HG02852 (cell line): ENCODE results near the gene COL4A2.
A peak's percentile ranks its signal among the peaks of the same experiment; 100 is the strongest.

ENCODE experiments used
- ATAC-seq: cut with Tn5 transposase; IDR thresholded peaks from one replicate; pipeline ENCODE4 v1.9.1; 2021; ENCODE audit warnings: mild to moderate bottlenecking, moderate library complexity; ENCODE audit not compliant: unreplicated experiment

Gene COL4A2

DNA sequence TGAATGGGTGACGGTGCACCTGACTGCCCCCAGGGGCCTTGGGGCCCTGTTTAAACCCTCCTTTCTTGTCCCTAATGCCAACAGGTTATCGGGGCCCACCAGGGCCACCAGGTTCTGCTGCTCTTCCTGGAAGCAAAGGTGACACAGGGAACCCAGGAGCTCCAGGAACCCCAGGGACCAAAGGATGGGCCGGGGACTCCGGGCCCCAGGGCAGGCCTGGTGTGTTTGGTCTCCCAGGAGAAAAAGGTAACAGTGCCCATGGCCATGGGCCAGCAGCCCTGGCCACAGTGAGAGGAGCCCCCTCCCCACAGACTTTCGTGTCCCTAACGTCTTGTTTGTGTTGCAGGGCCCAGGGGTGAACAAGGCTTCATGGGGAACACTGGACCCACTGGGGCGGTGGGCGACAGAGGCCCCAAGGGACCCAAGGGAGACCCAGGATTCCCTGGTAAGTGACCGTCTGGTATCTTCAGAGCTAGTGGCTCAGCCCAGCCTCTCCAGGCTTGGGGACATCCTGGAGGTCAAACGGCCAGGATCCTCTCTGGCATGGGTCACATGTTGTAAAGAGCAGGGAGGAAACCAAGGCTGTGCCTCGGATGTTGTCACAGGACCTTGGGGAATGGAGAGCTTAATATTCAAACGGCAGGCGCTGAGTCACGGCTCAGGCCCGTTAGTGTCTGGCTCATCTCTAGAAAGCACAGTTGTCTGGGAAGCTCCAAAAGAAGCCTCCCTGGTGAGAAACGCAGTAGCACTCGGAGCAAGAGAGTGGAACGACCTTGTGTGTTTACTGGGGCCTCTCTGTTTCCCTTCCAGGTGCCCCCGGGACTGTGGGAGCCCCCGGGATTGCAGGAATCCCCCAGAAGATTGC, 196.2 kb downstream of the COL4A2 start:
- no peak for ATAC-seq

DNA sequence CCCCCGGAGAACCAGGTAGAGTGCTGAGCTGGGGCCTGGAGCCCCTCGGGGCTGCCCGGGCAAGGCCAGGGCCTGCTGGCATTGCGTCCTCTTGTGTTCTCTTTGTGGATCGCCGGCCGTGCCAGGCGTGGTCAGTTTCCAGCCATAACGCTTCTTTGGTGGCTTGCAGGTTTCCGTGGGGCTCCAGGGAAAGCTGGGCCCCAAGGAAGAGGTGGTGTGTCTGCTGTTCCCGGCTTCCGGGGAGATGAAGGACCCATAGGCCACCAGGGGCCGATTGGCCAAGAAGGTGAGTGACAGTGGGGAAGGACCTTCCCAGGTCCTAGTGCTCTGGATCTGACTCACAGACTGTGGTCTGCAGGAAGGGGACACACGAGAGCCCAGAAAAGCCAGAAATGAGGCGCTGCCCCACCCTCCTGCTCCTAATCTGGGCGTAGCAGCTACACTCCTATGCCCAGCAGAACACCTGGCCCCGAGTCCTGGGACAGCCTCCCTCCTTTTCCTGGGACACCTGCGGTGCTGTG, 197.0 kb downstream of the COL4A2 start:
- ATAC-seq = no peak

DNA sequence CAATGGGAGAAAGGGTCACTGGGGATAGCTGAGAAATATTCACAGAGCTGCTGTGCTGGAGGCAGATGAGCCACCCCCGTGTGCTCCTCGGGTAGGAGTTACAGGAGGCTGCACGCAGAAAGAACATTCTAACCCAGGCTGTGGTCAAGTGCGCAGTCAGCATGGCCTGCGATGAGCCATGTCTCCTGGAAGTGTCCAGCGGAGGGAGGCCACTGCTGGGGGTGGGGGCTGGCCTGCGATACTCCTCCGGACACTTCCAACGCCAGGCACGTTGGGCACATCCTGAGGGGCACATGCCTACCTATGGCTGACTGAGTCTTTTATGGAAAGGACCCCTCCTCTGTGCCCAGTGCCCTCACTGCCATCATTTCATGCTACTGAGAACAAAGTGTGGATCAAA, 198.5 kb downstream of the COL4A2 start:
- ATAC-seq = no peak

DNA sequence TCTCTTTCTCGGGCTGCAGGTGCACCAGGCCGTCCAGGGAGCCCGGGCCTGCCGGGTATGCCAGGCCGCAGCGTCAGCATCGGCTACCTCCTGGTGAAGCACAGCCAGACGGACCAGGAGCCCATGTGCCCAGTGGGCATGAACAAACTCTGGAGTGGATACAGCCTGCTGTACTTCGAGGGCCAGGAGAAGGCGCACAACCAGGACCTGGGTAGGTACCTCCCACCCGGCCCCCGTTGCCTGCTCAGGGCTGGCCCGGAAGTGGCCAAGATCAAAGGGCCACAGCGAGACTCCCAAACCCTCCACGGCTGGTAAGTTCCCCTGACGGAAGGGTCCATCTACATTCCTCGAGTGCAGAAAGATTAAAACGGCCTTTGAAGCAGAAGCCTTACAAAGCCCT, 199.3 kb downstream of the COL4A2 start:
- ATAC-seq = no peak

DNA sequence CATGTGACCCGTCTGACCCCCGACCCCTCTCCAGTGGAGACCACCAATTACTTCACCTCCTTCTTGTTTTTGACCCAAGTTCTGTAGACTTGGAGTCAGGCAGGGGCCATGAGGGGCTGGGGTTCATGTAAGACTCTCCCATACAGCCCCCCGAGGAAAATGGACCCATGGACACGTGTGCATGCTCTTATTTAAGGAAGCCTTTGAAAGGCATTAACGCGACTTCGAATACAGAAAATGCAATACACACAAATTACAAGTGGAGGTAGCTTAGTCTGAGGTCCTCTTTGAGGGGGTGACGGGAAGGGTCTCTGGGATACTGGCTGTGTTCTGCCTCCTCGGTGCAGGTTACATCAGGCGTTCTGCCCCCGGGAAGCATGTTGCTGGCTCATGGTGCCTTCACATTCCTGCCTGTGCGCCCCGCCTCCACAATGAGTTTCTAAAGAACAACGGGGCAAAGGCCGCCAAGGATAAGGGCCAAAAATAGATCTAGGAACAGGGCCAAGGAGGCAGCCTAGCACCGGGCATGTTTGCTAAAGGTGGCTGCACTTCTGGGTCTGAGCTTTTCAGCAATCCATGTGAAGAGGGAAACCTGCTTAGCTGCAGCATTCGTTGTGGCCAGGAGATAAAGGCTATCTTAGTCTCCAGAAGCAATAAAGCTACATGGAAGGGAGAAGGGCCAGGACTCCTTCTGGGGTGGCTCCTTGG, 199.9 kb downstream of the COL4A2 start:
- ATAC-seq = no peak

DNA sequence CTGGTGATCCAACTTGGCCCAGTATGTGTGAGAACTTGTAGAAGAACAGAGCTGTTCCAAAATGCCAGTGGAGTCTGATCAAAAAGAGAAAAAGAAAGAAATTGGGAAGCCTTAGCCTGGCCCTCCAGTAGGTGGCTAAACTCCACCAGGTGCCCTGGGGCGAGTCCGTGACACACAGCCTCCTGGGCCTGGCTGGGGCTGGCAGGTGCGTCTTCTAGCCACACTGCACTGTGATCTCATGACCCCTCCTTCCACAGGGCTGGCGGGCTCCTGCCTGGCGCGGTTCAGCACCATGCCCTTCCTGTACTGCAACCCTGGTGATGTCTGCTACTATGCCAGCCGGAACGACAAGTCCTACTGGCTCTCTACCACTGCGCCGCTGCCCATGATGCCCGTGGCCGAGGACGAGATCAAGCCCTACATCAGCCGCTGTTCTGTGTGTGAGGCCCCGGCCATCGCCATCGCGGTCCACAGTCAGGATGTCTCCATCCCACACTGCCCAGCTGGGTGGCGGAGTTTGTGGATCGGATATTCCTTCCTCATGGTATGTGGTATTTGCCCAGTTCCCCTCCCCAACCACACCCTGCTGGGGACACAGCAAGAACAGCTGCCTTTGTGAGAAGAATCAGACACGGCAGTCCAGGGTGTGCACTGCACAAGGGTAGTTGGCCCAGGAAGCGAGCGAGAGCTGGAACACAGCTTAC, 200.7 kb downstream of the COL4A2 start:
- ATAC-seq = no peak

DNA sequence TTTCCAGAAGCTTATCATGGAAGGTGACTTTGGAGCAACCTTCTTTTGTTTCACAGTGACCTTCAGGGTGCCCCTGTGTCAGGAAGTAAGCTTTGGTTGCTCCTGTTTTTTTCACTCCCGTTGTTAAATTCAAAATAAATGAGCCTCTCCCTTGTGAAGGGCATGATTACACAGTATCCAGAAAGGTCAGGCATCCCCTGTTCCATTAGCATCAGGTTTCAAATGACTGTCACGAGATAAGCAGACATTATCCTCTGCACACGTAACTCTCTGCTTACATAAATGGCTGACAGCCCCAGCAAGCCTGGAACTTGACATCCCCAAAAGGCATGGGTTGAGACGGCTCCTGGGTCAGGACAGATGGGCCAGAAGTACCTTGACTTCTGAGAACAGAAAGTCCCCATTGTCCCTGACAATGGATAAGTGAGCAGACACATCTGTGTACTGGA, 202.4 kb downstream of the COL4A2 start:
- no peak for ATAC-seq

DNA sequence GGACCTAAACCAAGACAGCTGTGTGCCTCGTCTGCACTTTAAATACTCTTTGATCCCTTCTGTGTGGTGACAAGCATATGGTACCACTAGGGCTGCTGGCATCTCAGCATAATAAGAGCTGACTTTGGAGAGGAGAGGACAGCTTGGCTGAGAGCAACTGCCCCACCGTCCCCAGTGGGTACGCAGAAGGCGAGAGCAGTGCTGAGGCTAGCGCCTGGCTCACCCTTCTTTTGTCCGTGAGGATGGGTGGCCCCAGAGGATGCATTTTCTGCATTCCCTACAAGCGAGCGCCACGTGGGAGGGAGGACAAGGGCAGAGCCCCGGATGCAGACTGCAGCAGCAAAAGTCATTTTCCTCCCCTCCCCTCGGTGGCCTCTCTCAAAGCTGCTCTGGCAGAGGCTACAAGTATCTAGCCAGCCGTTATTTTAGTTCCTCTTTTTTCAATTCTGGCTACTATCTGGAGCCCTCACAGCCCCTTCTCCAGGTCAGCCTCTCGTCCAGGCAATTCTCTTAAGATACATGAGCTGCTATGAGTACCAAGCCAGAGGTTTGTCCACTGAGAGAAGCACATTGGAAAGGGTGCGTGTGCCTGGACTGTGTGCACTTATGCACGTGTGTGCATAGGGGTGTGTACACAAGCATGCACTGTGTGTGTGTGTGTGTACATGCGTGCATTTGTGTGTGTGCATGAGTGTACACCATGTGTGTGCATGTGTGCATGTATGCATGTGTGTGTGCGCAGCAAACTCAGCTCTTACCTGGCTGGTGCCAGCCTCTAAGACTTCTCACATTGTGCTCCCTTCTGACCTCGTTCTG, 203.1 kb downstream of the COL4A2 start:
- ATAC-seq = peak; percentile 65

DNA sequence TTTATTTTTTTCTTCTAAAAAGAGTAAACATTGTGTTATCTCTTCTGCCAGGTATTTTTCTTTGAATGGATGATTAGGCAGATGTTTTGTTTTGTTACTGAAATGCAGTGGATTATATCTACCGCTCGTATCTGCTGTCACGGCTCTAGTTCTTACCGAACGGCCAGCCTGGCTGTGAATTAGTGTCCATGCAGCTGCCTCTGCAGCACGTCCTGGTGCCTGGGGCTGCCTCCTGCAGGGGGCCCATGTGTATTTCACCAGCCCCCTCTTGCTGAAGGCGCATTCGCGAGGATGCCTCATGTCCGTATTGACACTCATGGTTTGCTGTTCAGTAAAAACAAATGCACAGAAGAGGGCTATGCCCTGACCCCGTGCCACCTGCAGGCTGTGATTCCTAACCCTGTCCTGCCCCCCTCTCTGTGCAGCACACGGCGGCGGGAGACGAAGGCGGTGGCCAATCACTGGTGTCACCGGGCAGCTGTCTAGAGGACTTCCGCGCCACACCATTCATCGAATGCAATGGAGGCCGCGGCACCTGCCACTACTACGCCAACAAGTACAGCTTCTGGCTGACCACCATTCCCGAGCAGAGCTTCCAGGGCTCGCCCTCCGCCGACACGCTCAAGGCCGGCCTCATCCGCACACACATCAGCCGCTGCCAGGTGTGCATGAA, 204.6 kb downstream of the COL4A2 start:
- ATAC-seq = no peak

DNA sequence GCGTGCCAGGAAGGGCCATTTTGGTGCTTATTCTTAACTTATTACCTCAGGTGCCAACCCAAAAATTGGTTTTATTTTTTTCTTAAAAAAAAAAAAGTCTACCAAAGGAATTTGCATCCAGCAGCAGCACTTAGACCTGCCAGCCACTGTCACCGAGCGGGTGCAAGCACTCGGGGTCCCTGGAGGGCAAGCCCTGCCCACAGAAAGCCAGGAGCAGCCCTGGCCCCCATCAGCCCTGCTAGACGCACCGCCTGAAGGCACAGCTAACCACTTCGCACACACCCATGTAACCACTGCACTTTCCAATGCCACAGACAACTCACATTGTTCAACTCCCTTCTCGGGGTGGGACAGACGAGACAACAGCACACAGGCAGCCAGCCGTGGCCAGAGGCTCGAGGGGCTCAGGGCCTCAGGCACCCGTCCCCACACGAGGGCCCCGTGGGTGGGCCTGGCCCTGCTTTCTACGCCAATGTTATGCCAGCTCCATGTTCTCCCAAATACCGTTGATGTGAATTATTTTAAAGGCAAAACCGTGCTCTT, 205.2 kb downstream of the COL4A2 start:
- no peak for ATAC-seq

DNA sequence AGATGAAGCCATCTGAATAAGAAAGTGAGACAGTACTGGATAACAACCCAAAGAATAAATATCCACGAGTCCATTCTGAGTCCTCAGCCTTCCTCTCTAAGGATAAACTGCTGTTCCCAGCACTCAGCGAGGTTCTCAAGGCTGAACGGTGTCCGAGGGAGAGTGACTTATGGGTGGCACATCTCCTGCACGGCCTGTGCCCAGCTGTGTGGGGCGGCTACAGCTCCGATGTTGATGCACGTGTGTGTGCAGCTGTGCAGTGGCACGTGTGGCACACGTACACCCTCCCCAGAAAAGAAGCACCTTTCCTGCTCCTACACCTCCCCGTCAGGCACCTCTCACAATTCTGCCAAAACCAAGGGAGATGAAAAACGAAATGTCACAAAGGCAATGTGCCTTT, 209.4 kb downstream of the COL4A2 start:
- no peak for ATAC-seq

DNA sequence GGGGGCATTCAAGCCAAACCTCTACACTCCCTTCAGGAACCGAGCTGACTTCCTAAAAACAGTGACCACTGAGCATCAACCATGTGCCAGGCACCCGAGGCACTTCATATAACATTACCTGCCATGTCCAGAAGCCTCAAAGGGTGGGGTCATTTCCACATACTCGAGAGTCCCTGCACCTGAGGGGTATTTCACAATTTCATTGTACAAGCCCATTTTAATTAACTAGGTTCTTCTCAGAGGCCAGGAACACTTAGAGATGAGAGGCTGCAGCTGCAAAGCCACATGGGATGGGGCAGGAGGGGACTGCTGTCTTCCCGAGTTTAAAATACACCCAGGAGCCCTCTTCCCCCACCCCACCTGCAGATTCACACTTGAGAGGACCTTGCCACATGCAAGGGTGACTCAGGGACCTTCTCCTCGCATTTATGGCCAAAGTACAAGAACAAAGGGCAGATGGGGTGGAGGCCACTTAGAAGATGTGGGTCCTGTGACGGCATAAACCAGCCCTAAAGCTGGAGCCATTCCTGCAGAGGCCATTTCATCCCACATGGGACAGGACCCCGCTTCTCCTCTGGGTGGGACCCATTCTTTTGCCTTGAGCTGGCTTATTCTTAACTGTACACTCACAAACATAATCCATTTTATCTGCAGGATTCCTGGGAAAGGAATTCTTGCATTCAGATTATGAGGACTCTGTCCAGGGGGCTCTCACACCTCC, 210.6 kb downstream of the COL4A2 start:
- ATAC-seq = no peak

DNA sequence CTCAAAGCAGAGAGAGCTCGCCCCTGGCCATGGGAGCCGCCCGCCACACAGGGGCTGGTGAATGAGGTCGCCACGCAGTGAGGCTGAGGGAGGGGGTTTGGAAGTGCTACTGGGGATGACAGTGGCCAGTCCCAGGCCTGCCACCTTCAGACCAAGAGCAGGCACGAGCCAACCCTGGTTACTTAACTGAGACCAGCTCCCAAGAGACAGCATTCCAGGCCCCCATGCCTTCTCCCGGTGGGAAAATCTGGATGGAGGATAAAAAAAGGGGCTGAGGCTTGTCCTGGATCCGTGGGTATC, 211.1 kb downstream of the COL4A2 start:
- no peak for ATAC-seq

DNA sequence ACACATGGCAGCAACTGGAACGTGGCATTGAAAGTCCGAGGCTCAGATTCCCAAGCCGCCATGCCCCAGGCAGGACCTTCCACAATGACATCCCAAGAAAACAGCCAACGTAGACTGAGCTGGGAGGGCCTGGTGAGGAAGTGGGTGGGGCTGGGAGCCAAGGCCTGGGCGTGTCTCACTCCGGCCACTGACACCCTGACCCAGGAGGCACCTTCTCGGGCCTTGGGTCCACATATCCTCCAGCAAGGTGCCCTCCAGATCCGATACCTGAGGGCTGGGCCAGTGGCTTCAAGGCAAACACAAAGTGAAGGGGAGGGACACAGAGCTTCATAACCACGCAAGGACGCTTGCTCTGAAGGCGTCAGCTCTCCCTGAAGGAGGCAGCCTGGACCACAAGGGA, 211.5 kb downstream of the COL4A2 start:
- ATAC-seq = no peak

DNA sequence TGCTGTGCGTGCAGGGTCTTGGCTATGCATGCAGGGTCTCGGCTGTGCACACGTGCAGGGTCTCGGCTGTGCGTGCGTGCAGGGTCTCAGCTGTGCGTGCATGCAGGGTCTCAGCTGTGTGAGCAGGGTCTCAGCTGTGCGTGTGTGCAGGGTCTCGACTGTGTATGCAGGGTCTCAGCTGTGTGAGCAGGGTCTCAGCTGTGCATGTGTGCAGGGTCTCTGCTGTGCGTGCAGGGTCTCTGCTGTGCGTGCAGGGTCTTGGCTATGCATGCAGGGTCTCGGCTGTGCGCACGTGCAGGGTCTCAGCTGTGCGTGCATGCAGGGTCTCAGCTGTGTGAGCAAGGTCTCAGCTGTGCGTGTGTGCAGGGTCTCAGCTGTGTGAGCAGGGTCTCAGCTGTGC, 212.0 kb downstream of the COL4A2 start:
- no peak for ATAC-seq

DNA sequence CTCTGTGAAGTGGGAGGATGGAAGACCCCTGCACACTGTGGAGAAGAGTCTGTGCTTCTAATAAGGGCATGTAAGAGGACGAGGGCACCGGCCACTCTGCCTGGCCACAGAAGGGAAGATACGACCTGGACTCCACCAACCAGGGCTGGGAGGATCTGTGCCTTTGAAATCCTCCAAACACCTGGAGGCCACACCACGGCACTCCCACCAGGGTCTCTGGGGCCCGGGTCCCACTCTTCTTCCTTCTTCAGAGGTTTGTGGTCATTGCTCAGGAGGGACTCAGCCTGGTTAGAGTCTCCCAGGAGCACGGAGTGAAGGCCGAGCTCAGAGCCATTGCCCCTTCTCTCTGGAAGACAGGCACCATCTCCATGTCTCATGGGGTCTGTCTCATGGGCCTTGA, 212.4 kb downstream of the COL4A2 start:
- ATAC-seq = no peak

DNA sequence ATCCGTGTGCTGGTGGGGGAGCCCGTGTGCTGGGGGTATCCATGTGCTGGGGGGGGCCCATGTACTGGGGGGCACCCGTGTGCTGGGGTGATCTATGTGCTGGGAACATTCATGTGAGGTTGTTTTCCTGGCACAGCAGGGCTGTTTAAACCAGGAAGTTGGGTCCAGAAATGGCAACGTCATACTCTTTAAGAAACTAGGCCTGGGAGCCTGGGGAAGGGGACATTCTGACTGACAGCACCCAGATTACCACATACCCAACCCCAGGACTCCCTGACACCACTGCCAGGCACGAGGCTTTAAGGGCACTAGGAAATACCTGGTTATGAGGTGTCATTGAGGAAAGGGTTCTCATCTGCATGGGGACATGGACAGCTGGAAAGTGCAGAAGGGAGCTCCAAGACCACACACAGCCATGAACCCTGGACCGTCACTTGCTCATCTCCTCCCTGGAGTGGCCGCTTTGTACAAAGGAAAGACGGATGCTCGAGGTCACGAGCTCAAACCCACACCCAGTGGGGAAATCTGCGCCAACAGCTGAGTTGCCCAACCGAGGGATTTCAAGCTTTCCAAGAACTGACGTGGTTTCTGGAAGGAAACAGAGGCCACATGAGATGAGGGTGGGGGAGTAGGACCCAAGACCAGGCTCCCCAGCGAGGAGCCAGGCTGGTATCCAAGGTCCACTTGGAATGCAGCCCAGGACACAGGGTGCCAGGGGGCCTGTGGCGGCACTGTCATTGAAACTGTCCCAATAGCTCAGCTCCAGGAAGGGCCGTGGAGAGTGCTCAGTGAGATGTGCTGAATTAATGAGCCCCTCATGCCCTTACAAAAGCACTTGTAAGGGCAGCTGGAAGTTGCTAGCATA, 213.6 kb downstream of the COL4A2 start:
- ATAC-seq = no peak

DNA sequence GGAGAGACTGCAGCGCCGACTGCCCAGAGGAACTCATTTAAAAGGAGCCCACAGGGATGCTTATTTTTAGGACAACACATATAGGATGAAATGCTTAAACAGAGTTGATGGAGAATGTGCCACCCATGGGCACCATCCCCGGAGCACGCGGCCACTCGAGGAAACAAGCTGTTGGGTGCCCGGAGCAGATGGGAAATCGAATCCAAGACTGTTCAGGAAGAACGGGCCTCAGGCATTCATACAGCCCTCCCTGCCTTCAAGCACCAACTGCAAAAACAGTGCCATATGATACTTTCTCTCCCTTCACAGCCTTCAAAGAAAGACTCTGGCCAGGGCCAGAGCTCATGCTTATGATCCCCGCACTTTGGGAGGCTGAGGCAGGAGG, 214.2 kb downstream of the COL4A2 start:
- no peak for ATAC-seq
